AG10803 (cell line): ENCODE measurements around the gene SPSB4.

Source experiments
- DNase-seq: peaks from one replicate; pipeline ENCODE4 v3.0.0; 2010; ENCODE audit warnings: low read depth
- H3K4me3 ChIP-seq: 2 replicates; pipeline ENCODE4 v1.5.1; 2011; ENCODE audit warnings: mild to moderate bottlenecking, low read length, control low read depth
- CTCF ChIP-seq: conservative IDR thresholded peaks from 2 replicates; pipeline ENCODE4 v1.5.1; 2011; ENCODE audit warnings: mild to moderate bottlenecking, low read length, control low read depth, inconsistent platforms

Gene SPSB4

DNA sequence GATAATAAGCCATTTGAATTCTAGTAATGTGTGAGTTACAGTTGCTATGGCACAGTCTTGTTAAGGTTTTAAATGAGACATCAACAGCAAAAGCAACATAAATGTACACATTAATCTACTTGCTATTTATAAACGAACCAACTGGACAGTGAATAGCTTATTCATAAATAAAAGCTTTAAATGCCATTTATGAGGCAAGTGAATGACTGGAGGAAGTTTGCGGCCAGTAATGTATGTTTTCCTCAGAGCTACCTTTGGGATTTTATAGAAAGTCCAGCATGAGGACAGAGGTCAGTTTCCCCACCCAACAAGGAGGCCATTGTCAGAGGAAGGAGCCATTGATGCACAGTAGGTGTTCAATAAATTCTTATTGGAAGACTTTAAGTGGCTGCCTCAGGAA is 132.5 kb downstream of the SPSB4 start:
- TF ChIP-seq CTCF, result no peak
- no peak overlapping the region for H3K4me3 ChIP-seq
- no peak for DNase-seq

DNA sequence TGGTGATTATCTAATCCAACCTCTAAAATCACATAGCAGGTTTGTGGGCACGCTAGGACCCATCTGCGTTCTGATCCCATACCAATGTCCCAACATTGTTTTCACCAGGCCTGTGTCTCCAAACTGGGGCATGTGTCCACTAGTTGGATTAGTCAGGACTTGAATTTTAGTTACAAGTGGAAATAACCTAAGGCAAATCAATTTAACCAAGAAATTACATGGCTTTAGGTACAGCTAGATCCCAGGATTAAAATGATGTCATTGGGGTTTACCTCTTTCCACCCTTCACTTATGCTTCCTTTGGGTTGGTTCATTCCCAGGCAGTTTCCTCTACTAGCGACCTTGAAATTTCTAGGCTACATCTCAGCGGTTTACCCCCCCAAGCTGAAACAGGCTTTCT is 133.3 kb downstream of the SPSB4 start:
- TF ChIP-seq CTCF, result no peak
- no peak overlapping the region for H3K4me3 ChIP-seq
- no peak for DNase-seq

DNA sequence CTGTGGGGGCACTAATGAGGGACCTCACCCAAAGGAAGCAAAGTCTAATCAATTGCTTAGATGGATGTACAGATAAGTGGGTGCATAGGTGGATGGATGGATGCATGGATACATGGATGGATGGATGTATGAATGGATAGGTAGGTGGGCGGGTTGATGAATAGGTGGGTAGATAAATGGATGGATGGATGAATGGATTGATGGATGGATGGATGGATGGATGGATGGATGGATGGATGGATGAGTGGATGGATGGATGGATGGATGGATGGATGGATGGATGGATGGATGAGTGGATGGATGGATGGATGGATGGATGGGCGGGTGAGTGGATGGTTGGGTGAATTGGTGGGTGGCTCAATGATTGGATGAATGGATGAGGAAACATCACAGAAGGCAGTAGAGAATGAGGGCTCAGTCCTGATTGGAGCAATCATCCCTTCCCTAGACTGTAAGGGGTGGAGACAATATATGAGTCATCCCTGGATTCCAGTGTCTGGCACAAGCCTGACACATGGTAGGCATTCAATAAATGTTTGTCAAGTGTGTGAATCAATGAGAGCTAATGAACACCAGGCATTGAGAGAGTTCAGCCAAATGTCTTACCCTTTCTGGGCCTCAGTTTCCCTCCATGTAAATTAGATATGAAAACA is 140.1 kb downstream of the SPSB4 start:
- peak; percentile 26 for DNase-seq
- H3K4me3 ChIP-seq, result no peak overlapping the region
- TF ChIP-seq CTCF, result no peak

- H3K4me3 ChIP-seq, result no peak overlapping the region
- TF ChIP-seq CTCF, result peak; percentile 98
- DNase-seq, result peak; percentile 92
Measured at GRCh38 chr3:141192345-141192744, 141.2 kb downstream of the SPSB4 start.

GRCh38 chr3:141193066-141193830 is 142.1 kb downstream of the SPSB4 start:
- no peak for DNase-seq

More at GRCh38 chr3:141193066-141193830, 142.1 kb downstream of the SPSB4 start:
- no peak for TF ChIP-seq CTCF
- H3K4me3 ChIP-seq, result no peak overlapping the region
